Neuronal stem cell (in vitro differentiated cells): ENCODE measurements around the gene NLRC4.

Source experiments
- DNase-seq: peaks from one replicate; pipeline ENCODE4 v3.0.0-alpha.2; 2013; ENCODE audit warnings: low spot score
- H2AFZ ChIP-seq: one replicate; pipeline ENCODE4 v1.6.1; 2013; ENCODE audit warnings: mild to moderate bottlenecking, low read length, inconsistent platforms
- H2AK5ac ChIP-seq: 2 replicates; pipeline ENCODE4 v1.6.1; 2013; ENCODE audit warnings: low read depth, mild to moderate bottlenecking, inconsistent platforms, low read length, moderate library complexity, mixed read lengths
- H2BK120ac ChIP-seq: 2 replicates; pipeline ENCODE4 v1.6.1; 2013; ENCODE audit warnings: low read depth, mild to moderate bottlenecking, inconsistent platforms, low read length, moderate library complexity, mixed read lengths
- H2BK12ac ChIP-seq: one replicate; pipeline ENCODE4 v1.6.1; 2013; ENCODE audit warnings: low read length, inconsistent platforms
- H2BK15ac ChIP-seq: 2 replicates; pipeline ENCODE4 v1.6.1; 2013; ENCODE audit warnings: mild to moderate bottlenecking, low read length, inconsistent platforms, mixed read lengths
- H2BK5ac ChIP-seq: one replicate; pipeline ENCODE4 v1.6.1; 2013; ENCODE audit warnings: inconsistent platforms, mild to moderate bottlenecking, low read length, moderate library complexity
- H3K14ac ChIP-seq: one replicate; pipeline ENCODE4 v1.6.1; 2013; ENCODE audit warnings: low read length, inconsistent platforms
- H3K18ac ChIP-seq: 2 replicates; pipeline ENCODE4 v1.6.1; 2013; ENCODE audit warnings: low read length, inconsistent platforms
- H3K23ac ChIP-seq: 2 replicates; pipeline ENCODE4 v1.6.1; 2013; ENCODE audit warnings: low read depth, mild to moderate bottlenecking, mixed read lengths, low read length, inconsistent platforms; ENCODE audit not compliant: poor library complexity
- H3K27ac ChIP-seq: replicated peaks from 3 replicates; pipeline ENCODE4 v1.5.1; 2013; ENCODE audit warnings: low read length, inconsistent platforms
- H3K27me3 ChIP-seq, 3 experiments: 2 replicates each; pipeline ENCODE4 v1.6.1; 2013; ENCODE audit warnings: low read length in 3 of 3, mild to moderate bottlenecking in 2 of 3, inconsistent platforms in 1 of 3, low read depth in 1 of 3, mixed read lengths in 1 of 3, moderate library complexity in 1 of 3; ENCODE audit not compliant: control insufficient read depth in 3 of 3, insufficient read depth in 3 of 3
- H3K36me3 ChIP-seq, 2 donors: replicated peaks in 1 of 2; 2 replicates each; pipeline ENCODE4 v1.6.1; 2013; ENCODE audit warnings: low read length in 2 of 2; ENCODE audit not compliant: control insufficient read depth in 2 of 2, insufficient read depth in 2 of 2
- H3K4ac ChIP-seq: 2 replicates; pipeline ENCODE4 v1.6.1; 2013; ENCODE audit warnings: inconsistent platforms, mild to moderate bottlenecking, low read length, moderate library complexity
- H3K4me1 ChIP-seq, 2 donors: 1 replicate in 1 of 2; 2 replicates in 1 of 2; pipeline ENCODE4 v1.6.1; 2013; ENCODE audit warnings: low read length in 2 of 2, low read depth in 1 of 2; ENCODE audit not compliant: control insufficient read depth in 2 of 2, insufficient read depth in 1 of 2
- H3K4me2 ChIP-seq: one replicate; pipeline ENCODE4 v1.6.1; 2013; ENCODE audit warnings: mild to moderate bottlenecking, low read length, inconsistent platforms; ENCODE audit not compliant: insufficient read depth, poor library complexity, severe bottlenecking
- H3K4me3 ChIP-seq, 2 donors: 2 replicates each; pipeline ENCODE4 v1.5.1; 2013; ENCODE audit warnings: low read length in 2 of 2, mild to moderate bottlenecking in 2 of 2, inconsistent platforms in 1 of 2, moderate library complexity in 1 of 2
- H3K79me1 ChIP-seq: one replicate; pipeline ENCODE4 v1.6.1; 2013; ENCODE audit warnings: low read depth, mild to moderate bottlenecking, inconsistent platforms, low read length, moderate library complexity
- H3K9ac ChIP-seq: one replicate; pipeline ENCODE4 v1.6.1; 2013; ENCODE audit warnings: mild to moderate bottlenecking, low read depth, low read length, inconsistent platforms; ENCODE audit not compliant: poor library complexity
- H3K9me3 ChIP-seq, 2 donors: replicated peaks in 1 of 2; 2 replicates each; pipeline versions ENCODE3 to v1.6.1; 2013; ENCODE audit warnings: low read length in 2 of 2, mild to moderate bottlenecking in 2 of 2, inconsistent platforms in 1 of 2, low read depth in 1 of 2, mixed read lengths in 1 of 2, moderate library complexity in 1 of 2; ENCODE audit not compliant: control insufficient read depth in 2 of 2, insufficient read depth in 1 of 2
- H4K8ac ChIP-seq: one replicate; pipeline ENCODE4 v1.6.1; 2013; ENCODE audit warnings: low read depth, mild to moderate bottlenecking, inconsistent platforms, low read length, moderate library complexity
- H4K91ac ChIP-seq: one replicate; pipeline ENCODE4 v1.6.1; 2013; ENCODE audit warnings: low read length, low read depth, mild to moderate bottlenecking, inconsistent platforms; ENCODE audit not compliant: poor library complexity
- WGBS, 2 donors: extraction: QIAGEN DNeasy Blood & Tissue Kit; methylation state at CpG; one replicate each; pipeline ENCODE4 v1.1.7; 2013; ENCODE audit warnings: missing lambda C conversion rate in 2 of 2, mixed read lengths in 1 of 2; ENCODE audit not compliant: insufficient read length in 2 of 2, insufficient replicate concordance in 1 of 2; ENCODE audit errors: extremely low coverage in 2 of 2; 5-methylcytosine and 5-hydroxymethylcytosine counted together

The NLRC4 gene

GRCh38 chr2:32200814-32201213 is 63.9 kb downstream of the NLRC4 start:
- Histone ChIP-seq H2AK5ac (no peak overlapping the region), H3K79me1 (peaks cover 2% of the 10 kb centered on the region), H3K27ac (no peak overlapping the region), H4K91ac (no peak overlapping the region), H2AFZ (no peak overlapping the region), H3K18ac (no peak overlapping the region), H2BK5ac (no peak overlapping the region), H3K4ac (no peak overlapping the region), H3K23ac (no peak overlapping the region), H3K4me2 (no peak overlapping the region), H3K36me3 (peaks cover 0 to 81% of the 10 kb centered on the region in 2 donors), H3K14ac (no peak overlapping the region), H2BK120ac (no peak overlapping the region), H3K27me3 (no peaks in the 10 kb centered on the region), H3K4me1 (peaks cover 0 to 2% of the 10 kb centered on the region in 2 donors), H2BK15ac (no peak overlapping the region), H3K9ac (no peak overlapping the region), H3K4me3 (no peak overlapping the region), H4K8ac (no peak overlapping the region), H2BK12ac (no peak overlapping the region), H3K9me3 (no peaks in the 10 kb centered on the region)
- no peak for DNase-seq
- WGBS, 2 donors = no CpG with 5 or more reads among the region's 1 CpG

GRCh38 chr2:32192418-32192817 is 72.3 kb downstream of the NLRC4 start:
- Histone ChIP-seq H3K27ac (no peak overlapping the region), H2AK5ac (no peak overlapping the region), H3K9ac (no peak overlapping the region), H3K4me1 (no peaks in the 10 kb centered on the region), H3K23ac (no peak overlapping the region), H3K9me3 (no peaks in the 10 kb centered on the region), H3K4ac (no peak overlapping the region), H4K91ac (no peak overlapping the region), H2BK12ac (no peak overlapping the region), H3K79me1 (no peaks in the 10 kb centered on the region), H2BK120ac (no peak overlapping the region), H4K8ac (no peak overlapping the region), H2AFZ (no peak overlapping the region), H3K4me3 (no peak overlapping the region), H3K14ac (no peak overlapping the region), H2BK15ac (no peak overlapping the region), H3K36me3 (peaks cover 0 to 69% of the 10 kb centered on the region in 2 donors), H3K27me3 (no peaks in the 10 kb centered on the region), H3K18ac (no peak overlapping the region), H2BK5ac (no peak overlapping the region), H3K4me2 (no peak overlapping the region)
- no peak for DNase-seq
- WGBS, 2 donors = no CpG with 5 or more reads among the region's 1 CpG

GRCh38 chr2:32189011-32189410 is 75.7 kb downstream of the NLRC4 start:
- H2BK5ac ChIP-seq = no peak overlapping the region
- H3K4me1 ChIP-seq = no peaks in the 10 kb centered on the region
- no peak overlapping the region for H4K91ac ChIP-seq
- no CpG with 5 or more reads among the region's 6 CpGs for WGBS, 2 donors
- H2AFZ ChIP-seq = no peak overlapping the region
- no peak overlapping the region for H3K9ac ChIP-seq
- no peak overlapping the region for H3K4me2 ChIP-seq
- no peak overlapping the region for H3K4me3 ChIP-seq
- H2BK12ac ChIP-seq = no peak overlapping the region
- H4K8ac ChIP-seq = no peak overlapping the region
- H3K14ac ChIP-seq = no peak overlapping the region
- no peak overlapping the region for H2AK5ac ChIP-seq
- H3K18ac ChIP-seq = no peak overlapping the region
- no peak for DNase-seq
- no peaks in the 10 kb centered on the region for H3K27me3 ChIP-seq
- no peak overlapping the region for H2BK120ac ChIP-seq
- H3K79me1 ChIP-seq = peaks cover 1% of the 10 kb centered on the region
- H3K9me3 ChIP-seq = no peaks in the 10 kb centered on the region
- H3K36me3 ChIP-seq = peaks cover 5 to 71% of the 10 kb centered on the region in 2 donors
- no peak overlapping the region for H3K4ac ChIP-seq
- no peak overlapping the region for H3K27ac ChIP-seq
- no peak overlapping the region for H2BK15ac ChIP-seq
- no peak overlapping the region for H3K23ac ChIP-seq

GRCh38 chr2:32182667-32183066 is 82.0 kb downstream of the NLRC4 start:
- H3K36me3 ChIP-seq = peaks cover 9 to 70% of the 10 kb centered on the region in 2 donors
- no peak overlapping the region for H3K14ac ChIP-seq
- no CpG with 5 or more reads among the region's 6 CpGs for WGBS, 2 donors
- no peak overlapping the region for H4K91ac ChIP-seq
- no peak for DNase-seq
- no peak overlapping the region for H3K18ac ChIP-seq
- H2BK15ac ChIP-seq = no peak overlapping the region
- no peak overlapping the region for H3K9ac ChIP-seq
- no peak overlapping the region for H3K4me2 ChIP-seq
- no peak overlapping the region for H2BK120ac ChIP-seq
- no peak overlapping the region for H2BK12ac ChIP-seq
- no peaks in the 10 kb centered on the region for H3K9me3 ChIP-seq
- no peak overlapping the region for H4K8ac ChIP-seq
- H3K4me1 ChIP-seq = no peaks in the 10 kb centered on the region
- H2AK5ac ChIP-seq = no peak overlapping the region
- H2AFZ ChIP-seq = no peak overlapping the region
- no peak overlapping the region for H2BK5ac ChIP-seq
- H3K4me3 ChIP-seq = no peak overlapping the region
- H3K23ac ChIP-seq = no peak overlapping the region
- H3K4ac ChIP-seq = no peak overlapping the region
- no peak overlapping the region for H3K27ac ChIP-seq
- no peaks in the 10 kb centered on the region for H3K27me3 ChIP-seq
- peaks cover 1% of the 10 kb centered on the region for H3K79me1 ChIP-seq
